ENCODE data around the gene PPP1R3A. TPM values are rescaled to one million over a fixed set of nuclear protein-coding genes. Genes with fewer than 3 reads are reported as not detected.

Gene PPP1R3A
- total and polyA plus RNA-seq, 2 of the 8 experiments (the other 6 are each of a cell fraction or from before 2014, with no cell fraction given): not detected

DNA sequence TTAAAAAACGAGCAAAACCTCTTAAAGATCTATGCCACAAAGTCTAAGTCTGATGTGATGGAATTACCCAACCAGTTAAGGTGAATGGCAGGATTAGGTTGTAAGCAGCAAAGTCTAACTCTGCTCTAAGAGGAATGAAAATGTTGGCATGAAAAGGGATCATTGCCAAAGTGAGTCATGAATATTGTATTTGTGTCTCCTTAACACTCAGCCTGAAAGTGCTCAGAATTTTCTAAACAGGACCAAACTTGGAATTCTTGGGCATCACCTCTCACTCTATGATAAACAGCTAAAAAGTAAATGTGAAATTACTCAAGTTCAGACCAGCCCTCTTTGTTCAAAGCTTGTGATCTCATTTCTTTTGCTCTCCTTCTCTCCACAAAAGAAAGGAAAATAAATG, 27.0 kb downstream of the PPP1R3A start:
- Histone ChIP-seq H3K79me2 (ENCODE audit: control insufficient read depth in 1 of 2, insufficient read depth in 2 of 2, low read length in 2 of 2) (no peaks in the 10 kb centered on the region), H3K79me1 (ENCODE audit: low read depth, low read length) (no peaks in the 10 kb centered on the region), H4K5ac (ENCODE audit: insufficient read length, low read depth, low read length) (no peak overlapping the region), H3K56ac (replicated peaks; ENCODE audit: insufficient read length, low read depth, low read length) (no peak overlapping the region), H3K4ac (replicated peaks; ENCODE audit: insufficient read length, low read depth, low read length) (no peak overlapping the region), H3K27me3 (replicated peaks in 1 of 4; ENCODE audit: control insufficient read depth in 3 of 4, extremely low read depth in 1 of 4, insufficient read depth in 3 of 4, low read length in 3 of 4) (no peaks in the 10 kb centered on the region), H3K27ac (ENCODE audit: low read depth, low read length) (no peak overlapping the region), H3K14ac (ENCODE audit: insufficient read length) (no peak overlapping the region), H3K23me2 (ENCODE audit: low read depth, low read length) (no peaks in the 10 kb centered on the region), H3K4me3 (ENCODE audit: extremely low read depth in 1 of 4, insufficient read depth in 2 of 4, low read depth in 3 of 4, low read length in 4 of 4) (no peak overlapping the region), H3K9me3 (ENCODE audit: insufficient read depth in 2 of 2, low read depth in 1 of 2, low read length in 1 of 2) (no peaks in the 10 kb centered on the region), H4K91ac (replicated peaks; ENCODE audit: insufficient read length, low read length) (no peak overlapping the region), H2BK5ac (ENCODE audit: low read depth, low read length) (no peak overlapping the region), H2BK15ac (ENCODE audit: low read length) (no peak overlapping the region), H4K8ac (ENCODE audit: extremely low read depth, insufficient read depth, low read length) (no peak overlapping the region), H3K4me2 (ENCODE audit: insufficient read depth in 1 of 2, low read depth in 2 of 2, low read length in 2 of 2) (no peak overlapping the region), H2BK120ac (replicated peaks; ENCODE audit: low read depth, low read length) (no peak overlapping the region), H3K18ac (ENCODE audit: extremely low read depth, low read length) (no peak overlapping the region), H3K9ac (replicated peaks in 1 of 4; ENCODE audit: extremely low read depth in 1 of 4, low read depth in 3 of 4, low read length in 3 of 4) (no peak overlapping the region), H2BK12ac (ENCODE audit: low read depth, low read length) (no peak overlapping the region), H3K4me1 (replicated peaks in 1 of 4; ENCODE audit: control insufficient read depth in 3 of 4, insufficient read depth in 4 of 4, low read length in 3 of 4) (no peaks in the 10 kb centered on the region; a peak in 1 of 7 replicates), H4K20me1 (replicated peaks in 1 of 2; ENCODE audit: control insufficient read depth in 1 of 2, insufficient read depth in 2 of 2, low read length in 2 of 2) (no peaks in the 10 kb centered on the region), H2BK20ac (ENCODE audit: low read length) (no peak overlapping the region), H2AFZ (ENCODE audit: low read length) (no peak overlapping the region), H2AK5ac (ENCODE audit: low read depth, low read length) (no peak overlapping the region), H3K36me3 (ENCODE audit: control insufficient read depth in 2 of 4, insufficient read depth in 4 of 4, low read length in 3 of 4) (no peaks in the 10 kb centered on the region), H3K23ac (ENCODE audit: insufficient read length) (no peak overlapping the region)
- 83% methylated on average over 1 of the region's 1 CpG; no CpG with 5 or more reads in 1 of the 2 experiments for WGBS, 2 experiments (ENCODE audit: extremely low coverage in 1 of 2, insufficient coverage in 1 of 2, insufficient read length in 1 of 2, insufficient replicate concordance in 2 of 2, low coverage in 1 of 2, low lambda C conversion rate in 2 of 2, missing lambda C conversion rate in 1 of 2)
- FAIRE-seq (no peak), DNase-seq (ENCODE audit: low read depth in 1 of 2, low spot score in 2 of 2) (no peak)
- POLR2A ChIA-PET (ENCODE audit: partially characterized antibody): interaction anchor here (0.7 kb wide), 1 partner anchor 99 kb away, joined by 3 read pairs; no protein-coding TSS in a partner anchor
- CTCF ChIA-PET (ENCODE audit: partially characterized antibody): no interaction called here
- no peak for TF ChIP-seq CHD1 (IDR thresholded peaks at IDR 0.05; ENCODE audit: low read depth, low read length)
- no peak for TF ChIP-seq TEAD4 (IDR thresholded peaks at IDR 0.05; ENCODE audit: low read depth, low read length)
- no peak for TF ChIP-seq EP300 (IDR thresholded peaks at IDR 0.05; ENCODE audit: borderline replicate concordance in 1 of 2, low read depth in 2 of 2, low read length in 2 of 2)
- TF ChIP-seq CBX5 (IDR thresholded peaks at IDR 0.05; ENCODE audit: low read depth, low read length): no peak
